DMS153 treated with DMSO at 0.1 percent for 48 hours (cell line): Measurements from ENCODE around the gene INSIG1.

Source experiments
- DNase-seq: peaks from one replicate; lab custom pipeline; 2025; ENCODE audit not compliant: unreplicated experiment; lab: John Stamatoyannopoulos, UW

Gene INSIG1

DNA sequence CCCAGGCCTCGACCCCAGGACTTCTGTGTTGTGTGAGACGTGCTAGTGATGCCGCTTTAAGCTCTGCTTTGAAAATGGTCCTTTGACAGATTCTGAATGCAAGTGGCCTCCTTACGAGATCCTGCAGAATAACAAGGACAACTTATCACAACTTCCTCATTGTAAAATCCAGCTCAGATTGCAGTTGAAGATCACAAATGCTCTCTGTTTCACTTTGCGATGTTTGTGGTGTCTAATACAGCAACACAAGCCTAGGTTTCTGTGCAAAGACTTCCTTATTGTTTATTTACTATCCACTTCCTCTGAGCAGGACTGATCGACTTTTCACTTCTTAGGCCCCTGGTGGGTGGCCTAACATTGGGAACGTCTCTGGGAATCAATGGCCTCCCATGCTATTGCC, 31.7 kb upstream of the INSIG1 start:
- no peak for DNase-seq

DNA sequence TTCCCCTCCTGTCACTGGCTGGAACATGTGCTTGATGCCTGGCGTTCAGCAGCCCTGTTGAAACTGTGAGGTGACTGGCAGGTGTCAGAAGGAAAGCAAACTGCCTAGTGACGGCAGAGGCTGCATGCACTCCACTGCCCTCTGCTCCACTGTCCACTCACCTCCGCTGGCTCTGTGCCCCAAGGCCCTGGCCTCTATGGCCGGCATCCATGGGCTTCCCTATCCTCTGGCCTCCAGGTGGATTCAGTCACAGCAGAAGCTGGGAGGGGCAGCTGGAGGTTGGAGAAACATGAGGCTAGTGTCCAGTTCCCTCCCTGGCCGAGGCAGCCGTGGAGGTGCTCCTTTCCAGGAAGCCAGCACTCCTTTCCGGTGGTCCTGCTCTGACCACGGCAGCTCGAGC, 31.2 kb upstream of the INSIG1 start:
- DNase-seq = no peak

DNA sequence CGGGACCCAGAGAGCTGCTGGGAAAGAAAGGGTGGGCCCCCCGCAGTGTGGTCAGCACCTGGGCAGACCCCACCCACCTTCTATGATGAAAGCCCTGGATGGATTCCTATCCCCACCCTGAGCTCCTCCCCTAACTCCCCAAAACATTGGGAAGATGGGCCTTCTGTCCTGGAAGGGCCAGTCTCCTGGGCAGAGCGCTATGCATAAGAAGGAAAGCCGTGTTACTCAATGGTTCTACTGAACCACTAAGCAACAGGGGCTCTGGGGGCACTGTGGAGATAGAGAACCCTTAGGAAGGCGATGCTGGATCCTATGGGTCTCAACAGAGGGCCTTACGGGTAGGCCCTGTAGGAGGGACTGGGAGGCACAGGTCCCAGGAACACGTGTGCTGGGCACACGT, 30.7 kb upstream of the INSIG1 start:
- no peak for DNase-seq

DNA sequence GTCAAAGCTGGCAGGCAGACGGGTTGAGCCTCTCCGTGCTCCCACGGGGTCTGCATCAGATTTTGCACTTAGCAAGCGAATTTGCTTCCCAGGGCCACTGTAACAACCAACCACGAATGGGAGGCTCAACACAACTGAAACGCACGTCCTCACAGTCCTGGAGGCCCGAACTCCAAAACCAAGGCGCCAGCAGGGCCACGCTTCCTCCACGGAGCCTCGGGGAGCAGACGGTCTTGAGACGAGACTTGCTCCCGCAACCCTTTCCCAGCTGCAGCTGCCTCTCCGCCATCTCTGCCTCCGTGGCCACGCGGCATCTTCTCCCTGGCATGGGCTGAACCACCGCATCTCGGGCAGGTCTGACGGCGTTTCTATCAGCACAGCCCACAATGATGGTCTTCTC, 30.2 kb upstream of the INSIG1 start:
- DNase-seq = no peak

DNA sequence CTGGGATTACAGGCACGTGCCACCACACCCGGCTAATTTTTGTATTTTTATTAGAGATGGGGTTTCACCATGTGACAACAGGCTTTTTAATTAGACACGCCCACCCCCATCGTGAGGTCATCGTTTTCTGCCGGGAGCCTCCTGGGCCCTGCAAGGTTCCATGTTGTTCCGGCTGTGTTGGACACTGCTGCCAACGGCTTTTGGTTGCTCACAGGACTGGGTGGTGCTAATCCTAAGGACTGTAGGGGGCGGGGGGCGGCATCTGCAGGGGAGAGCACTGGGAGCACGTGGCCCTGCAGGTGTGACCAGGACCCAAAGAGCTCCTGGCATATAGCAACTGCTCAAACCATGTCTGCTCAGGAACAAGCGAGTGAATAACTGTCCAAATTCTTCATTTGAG, 29.5 kb upstream of the INSIG1 start:
- DNase-seq = no peak

DNA sequence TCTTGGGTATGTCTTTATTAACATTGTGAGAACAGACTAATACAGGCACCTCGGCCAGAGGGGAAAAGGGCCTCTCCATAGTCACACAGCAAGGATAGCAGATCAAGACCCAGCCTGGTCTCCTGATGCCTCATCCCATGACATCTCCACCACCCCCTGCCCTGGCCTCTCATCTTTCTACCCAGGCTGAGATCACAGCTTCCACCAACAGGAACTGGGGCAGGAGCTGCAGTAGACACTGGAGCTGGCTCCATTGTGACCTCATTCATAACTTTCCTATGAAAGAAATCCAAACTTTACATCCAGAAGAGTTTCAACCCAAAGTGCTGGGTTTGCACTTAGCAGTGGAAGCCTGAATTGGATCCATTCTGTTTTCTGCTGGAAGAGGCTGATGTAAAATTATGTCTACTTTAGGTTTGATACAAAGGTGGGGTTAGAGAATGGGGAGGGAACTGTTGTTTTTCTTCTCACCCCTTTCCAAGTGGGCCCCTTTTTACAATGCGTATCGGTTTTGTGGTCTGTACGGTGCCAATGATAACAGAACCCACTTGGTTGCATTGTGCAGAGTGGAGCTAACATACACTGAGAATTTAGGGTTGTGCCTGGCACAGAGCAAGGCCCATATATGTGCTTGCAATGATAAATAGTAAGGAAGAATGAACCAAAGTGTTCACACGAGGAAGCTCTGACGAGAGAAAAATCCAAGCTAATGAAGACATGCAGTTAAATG, 28.6 kb upstream of the INSIG1 start:
- no peak for DNase-seq

DNA sequence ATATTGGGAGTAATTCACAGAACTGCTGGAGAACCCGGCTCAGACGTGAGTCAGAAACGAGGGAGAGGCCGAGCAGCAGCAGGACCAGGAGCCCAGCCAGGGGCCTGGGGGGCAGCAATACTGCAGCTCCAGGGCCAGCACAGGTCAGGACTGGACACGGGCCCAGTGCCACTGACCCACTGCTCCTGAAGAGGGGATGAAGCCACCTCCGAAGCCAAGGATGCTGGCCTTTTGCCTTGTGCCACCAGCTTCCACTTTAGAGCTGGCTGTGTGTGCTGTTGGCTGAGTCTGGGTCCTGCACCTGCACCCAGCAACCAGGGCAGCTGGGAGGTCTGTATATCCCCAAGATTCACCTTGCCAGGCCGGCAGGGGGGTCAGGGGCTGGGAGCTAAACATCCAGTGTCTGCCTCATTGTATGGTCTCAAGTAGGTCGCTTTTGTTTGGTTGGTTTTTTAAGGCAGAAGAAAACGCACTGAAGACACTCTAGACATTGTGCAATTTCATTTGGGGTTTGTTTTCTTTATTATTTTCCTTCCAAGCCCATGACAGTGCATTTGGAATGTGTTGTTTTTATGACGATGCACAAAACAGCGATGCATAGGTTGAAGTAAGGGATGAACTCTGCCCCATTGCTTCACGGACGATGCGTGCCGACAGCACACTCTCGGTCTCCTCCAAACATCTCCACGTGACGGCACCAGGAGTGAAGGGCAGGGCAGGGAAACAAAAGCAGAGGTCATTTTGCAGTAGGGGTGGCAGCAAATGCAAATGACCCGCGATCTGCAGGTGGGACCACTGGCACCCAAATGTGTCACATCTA, 27.7 kb upstream of the INSIG1 start:
- no peak for DNase-seq

DNA sequence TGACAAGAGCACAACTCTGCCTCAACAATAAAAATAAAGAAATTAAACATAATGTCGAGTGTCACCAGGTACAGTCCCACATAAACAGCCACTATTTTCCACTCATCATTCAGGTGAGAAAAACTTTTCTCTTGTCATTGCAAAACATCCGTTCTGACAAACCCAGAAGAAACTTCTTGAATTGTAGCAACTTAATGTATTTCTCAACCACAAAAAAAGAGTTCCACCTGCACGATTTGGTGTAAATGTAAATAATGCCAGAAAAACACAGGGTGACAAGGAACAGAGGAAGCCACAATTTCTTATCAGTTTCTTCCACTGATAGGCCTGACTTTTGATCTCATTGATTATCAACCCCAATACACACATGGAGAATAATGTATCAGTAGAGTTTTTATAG, 26.8 kb upstream of the INSIG1 start:
- no peak for DNase-seq

DNA sequence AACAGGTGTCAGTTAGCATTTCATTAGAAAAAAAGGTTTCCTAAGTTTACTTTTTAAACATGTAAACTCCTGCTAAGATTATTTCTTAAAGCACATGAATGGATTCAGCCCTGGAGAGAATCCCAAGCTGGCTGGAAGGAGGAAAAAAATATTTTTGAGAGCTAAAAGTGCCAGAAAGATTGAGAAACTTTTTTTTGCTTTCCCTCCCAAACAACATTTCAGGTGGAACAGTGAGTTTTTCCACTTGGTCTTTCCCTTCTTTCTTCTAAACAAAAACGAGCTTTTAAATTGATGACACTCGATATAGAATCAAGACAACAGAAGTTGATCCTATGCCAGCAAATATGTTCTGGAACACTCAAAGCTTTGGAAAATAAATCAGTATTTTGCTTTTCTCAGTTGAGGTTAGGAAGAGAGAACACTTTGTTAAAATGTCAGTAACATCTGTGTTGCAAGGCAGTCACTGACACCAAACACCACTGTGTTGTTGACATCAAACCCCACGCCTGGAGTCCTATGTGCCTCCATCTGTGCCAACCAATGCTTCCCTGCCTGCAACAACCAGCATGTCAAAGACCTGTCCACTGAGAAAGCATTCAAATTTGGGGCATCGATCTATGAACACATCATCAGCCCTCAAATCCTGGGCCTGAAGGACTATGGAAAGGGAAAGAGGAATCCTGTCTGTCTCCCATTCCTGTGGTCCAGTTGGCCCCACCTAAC, 22.9 kb upstream of the INSIG1 start:
- DNase-seq = no peak

DNA sequence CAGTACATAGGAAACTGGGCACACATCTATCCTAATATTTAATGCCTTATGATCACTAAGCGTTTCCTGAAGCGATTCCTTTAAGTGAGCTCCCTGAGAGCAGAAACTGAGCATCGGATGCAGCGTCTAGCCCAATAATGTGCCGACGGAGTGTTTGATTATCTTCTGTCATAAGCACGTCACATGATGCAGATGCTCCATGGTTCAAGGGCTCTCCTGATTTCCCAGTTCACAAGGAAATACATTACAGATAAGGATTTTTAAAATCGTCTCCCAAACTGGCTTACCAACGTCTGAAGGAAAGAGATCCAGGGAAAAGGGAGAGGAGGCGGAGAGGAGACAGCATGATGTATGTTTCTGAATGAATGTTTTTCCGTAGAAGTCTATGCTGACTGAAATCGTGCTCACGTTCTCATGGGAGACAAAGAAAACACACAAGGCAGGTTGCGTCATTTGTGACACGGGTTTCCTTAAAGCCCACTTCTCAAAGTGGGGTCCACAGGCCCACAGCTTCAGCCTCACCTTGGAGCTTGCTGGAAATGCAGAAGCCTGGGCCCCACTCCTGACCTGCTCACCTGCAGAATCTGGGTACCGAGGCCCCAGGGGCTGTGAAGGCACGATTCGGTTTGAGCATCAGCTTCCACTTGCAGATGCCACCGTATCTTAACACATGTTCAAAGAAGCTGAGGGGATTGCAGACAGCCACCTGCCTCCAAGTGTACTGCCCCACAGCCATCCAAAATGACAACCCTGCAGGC, 21.5 kb upstream of the INSIG1 start:
- DNase-seq = no peak

DNA sequence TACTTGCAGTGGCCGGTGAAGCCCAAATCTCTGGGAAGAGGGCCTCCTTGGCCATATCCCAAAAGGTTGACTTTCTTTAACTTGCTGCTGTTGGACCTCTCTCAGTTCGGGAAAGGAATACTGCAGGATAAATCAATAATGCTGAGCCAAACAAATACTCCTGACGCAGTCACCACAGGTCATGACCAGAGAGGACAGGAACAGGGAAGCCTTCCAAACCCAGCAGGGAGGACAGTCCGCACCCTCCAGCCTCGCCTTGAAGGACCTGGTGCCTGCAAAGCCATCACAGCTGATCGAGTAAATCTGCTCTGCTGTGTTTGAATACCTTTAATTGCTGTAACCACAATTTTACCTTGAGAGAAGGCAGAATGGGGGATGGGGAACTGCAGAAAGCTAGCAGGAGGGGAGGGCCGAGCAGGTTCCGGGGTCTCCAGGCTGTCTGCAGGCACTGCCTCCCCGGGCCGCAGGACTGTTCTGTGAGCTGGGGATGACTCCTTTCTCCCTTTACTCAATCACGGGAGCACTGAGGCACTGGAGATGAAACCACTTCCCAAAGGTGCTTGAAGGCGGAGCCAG, 20.8 kb upstream of the INSIG1 start:
- DNase-seq = no peak

DNA sequence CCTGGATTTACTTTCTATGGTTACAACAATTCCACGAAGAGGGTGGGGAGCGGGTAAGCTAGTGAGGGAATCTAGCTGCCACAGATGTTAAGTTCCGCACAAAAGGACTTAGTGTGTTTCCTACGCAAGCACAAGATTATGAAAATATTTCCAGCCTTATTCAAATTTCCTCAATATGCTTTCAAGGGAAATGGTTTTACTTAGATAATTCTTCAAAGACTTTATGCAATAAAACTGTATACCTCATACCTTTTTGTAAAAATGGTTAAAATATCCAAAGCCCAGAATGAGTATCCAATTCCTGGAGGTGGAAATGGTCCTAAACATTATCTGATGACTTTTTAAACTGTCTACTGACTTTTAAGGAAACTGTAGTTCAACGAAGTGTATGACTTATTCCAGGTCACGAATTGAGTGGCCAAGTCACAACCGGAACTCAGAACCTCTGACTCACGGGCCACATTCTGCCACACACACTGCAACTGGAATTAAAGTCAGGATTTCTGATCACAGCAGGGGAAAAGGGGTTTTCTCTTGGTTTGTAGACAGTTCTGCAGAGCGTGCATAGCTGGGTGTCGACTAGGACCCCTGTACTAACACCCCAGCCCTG, 20.2 kb upstream of the INSIG1 start:
- DNase-seq = no peak

DNA sequence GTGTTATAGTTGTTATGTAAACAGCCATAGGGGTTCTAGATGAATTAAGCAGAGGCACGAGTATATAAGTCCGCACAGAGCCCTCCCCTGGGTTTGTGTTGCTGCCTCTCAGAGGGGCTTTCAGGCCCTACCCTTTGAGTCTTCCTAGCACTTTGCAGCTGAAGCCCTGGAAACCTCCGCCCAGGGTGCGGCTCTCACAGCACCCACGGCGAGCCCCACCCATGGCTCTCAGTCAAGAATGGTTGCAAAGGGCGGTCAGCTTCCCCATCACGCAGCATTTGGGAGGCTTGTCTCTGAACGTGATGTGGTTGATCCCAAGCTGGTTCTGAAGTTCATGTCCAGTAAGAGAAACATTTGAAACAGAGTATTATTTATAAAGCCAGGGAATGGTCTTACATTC, 18.8 kb upstream of the INSIG1 start:
- no peak for DNase-seq

DNA sequence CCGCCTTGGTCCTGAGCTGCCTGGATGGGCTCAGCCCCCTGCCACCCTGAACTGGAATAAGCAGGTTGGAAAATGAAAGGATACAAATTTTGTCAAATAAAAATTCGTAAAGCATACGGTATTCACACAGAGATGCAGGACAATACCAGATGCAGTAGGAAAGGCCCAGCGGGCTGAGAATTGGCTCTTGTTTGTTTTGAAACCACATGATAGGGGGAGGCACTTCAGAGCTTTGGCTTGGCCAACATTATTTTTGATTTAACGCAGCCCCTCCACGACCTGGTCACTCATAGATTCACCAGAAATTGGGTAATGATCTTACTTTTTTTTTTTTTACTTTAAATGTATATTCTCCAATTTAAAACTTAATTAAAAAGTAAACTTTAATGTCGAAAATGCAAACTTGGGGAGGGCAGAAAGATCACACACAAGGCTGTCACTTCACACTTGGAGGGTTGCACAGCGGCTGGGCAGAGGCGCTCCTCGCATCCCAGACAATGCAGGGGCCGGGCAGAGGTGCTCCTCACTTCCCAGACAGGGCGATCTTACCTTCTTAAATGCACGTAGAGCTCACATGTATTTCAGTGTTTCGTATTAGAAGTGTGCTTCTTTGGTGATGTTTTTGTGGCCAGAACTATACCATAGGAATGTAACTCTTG, 17.8 kb upstream of the INSIG1 start:
- DNase-seq = no peak

DNA sequence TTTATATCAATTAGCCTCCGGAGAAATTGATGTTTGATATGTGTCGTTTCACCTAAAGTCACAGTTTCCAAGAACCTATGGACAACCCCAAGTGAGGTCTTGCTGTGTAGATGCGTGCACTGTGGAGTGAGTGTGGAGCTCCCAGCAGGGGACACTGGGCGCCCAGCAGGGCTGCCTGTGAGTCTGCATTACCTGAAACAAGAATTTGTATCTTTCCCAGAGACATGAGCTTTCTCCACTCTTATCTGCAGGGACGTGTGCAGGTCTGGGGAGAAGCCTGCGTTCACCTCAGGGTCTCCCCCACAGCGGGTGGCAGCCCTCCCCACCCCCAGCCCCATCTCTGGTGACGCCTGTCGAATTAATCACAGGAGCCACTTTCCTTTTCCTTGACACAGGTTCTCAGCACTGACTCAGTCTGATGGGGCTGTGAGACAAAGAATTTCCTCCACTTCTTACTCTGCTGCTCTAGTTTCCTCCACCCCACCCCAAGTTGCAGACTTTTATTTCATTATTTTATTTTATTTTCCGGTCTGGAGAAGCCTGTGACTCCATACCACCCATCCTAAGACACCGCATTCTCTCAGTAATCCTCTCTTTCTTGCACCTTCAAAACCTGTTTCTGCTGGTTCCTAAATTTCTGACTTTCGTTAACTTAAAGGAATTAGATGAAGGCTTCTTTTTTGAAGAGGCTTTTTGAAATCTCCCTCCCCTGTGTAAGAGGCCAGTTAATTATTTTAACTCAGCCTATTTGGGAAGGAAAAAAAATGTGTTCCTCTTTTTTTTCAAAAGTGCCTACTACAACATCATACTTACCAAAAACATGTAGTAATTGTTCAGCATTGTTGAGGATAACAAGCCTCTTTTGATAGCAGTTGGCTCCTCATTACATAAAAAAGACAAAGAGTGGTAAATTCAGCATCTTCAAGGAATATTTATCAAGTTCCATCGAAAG, 17.0 kb upstream of the INSIG1 start:
- no peak for DNase-seq

DNA sequence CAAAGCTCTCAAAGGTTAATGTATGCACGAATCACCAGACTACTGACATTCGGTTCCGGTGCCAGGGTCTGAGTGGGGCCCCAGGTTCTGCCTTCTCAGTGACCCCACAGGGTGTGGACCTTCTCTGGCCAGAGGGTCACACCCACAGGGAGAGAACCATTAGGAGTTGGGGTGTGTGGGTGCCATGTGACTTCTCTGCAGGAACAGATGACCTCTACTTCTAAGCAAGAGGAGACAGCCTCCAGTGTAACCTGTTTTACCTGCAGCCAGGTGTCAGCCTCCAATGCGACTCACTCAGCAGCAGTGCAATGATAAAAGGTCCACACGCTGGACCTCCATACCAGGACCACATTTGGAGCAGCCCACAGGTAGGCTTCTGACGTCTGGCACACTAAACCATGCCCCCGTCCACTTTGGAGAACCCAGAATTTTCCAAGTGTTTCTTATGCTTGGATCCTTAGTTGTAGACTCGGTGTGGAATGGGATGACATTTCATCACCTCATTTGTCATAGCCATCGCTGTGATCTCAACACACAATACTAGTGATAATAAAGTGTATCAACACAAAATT, 16.2 kb upstream of the INSIG1 start:
- no peak for DNase-seq

DNA sequence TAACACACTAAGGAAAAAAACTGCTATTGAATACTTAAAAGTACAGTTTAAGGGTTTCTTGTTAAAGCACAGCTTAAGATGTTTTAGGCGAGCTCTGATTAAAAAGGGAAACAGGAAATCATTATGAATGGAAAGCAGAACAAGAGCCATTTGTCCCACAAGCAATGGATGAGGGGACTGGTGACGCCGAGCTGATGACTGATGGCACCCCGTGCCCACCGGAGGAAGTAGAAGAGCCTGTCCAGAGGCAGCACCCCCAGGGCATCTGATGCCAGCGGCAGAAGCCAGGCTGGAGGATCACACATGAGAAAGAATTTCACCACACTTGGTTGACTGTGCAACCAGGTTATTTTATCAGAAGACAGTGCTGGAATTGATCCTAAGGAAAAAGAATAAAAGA, 15.0 kb upstream of the INSIG1 start:
- no peak for DNase-seq

DNA sequence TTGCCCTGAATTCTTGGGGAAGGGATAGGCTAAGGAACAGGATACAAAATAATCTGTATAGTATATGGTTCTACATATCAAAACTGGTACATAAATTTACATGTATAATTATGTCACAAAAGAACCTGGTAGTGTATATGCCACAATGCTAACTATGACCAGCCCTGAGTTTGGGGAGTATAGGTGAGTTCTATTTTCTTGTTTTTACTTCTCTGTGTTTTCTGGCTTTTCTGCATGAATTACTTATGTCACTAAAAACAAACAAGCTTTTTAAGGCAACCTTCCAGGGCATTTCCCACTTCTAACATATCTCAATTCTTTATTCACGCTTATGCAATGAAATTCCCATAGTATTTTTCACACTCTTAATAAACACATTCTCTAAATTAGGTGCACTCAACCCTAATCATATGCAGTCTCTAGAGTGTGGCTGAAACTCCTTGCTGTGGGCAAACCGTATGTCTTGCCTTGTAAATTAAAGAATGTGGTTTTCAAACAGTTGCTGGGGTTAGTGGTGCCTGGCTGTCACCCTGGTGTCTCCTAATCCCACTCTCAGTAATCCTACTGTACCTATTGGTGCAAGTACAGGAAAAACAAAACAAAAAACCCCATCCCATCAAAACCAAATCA, 14.0 kb upstream of the INSIG1 start:
- no peak for DNase-seq
